ENCODE data around the gene POLDIP2.
A peak's percentile ranks its signal among the peaks of the same experiment; 100 is the strongest.

The POLDIP2 gene, protein sequence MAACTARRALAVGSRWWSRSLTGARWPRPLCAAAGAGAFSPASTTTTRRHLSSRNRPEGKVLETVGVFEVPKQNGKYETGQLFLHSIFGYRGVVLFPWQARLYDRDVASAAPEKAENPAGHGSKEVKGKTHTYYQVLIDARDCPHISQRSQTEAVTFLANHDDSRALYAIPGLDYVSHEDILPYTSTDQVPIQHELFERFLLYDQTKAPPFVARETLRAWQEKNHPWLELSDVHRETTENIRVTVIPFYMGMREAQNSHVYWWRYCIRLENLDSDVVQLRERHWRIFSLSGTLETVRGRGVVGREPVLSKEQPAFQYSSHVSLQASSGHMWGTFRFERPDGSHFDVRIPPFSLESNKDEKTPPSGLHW

DNA sequence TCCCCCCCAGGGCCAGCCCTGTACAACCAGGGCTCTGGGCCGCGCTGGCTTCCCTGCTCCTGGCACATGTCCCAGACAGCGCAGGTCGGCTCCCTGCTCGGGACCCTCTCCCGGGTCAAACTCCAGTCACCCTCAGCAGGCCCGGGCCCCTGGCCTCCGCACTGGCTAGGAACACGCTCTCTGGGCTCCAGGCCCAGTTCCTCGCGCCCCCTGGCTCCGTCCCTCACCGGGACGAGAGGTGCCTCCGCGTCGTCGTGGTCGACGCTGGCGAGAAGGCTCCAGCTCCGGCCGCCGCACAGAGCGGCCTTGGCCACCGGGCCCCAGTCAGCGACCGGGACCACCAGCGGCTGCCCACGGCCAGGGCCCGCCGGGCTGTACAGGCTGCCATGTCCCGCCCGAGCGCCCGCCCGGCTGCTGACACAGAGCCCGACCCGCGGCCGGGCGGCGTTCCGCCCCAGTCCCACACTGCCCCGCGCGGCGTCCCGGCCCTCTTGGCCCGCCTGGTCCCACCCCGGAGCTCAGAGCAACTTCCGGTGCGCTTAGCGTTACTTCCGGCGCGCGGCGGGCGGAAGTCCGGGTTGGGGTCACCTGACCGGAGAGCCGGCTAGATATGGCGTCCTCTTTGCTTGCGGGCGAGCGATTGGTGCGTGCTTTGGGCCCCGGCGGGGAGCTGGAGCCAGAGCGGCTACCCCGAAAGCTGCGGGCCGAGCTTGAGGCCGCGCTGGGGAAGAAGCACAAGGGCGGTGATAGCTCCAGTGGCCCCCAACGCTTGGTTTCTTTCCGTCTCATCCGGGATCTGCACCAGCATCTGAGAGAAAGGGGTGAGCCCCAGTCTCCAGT, at the start of gene POLDIP2:
TSS of gene POLDIP2 (minus strand) at position 467 of the 840 bp plus-strand sequence. CDS start at position 388, 79 bp downstream.
- H3K27ac Mint-ChIP-seq, result peak within 1 kb of the TSS; percentile 70 to 84 (median 74)
- H3K4me3 Mint-ChIP-seq, result peak within 1 kb of the TSS; percentile 92 to 97 (median 93)
- no peaks in the 10 kb centered on the region for H3K9me3 Mint-ChIP-seq
- H3K36me3 Mint-ChIP-seq (ENCODE audit: low read depth), result peaks cover 51% of the 10 kb centered on the region
- H3K27me3 Mint-ChIP-seq (ENCODE audit: low read depth), result no peaks in the 10 kb centered on the region
- TF ChIP-seq, protein P1, sequence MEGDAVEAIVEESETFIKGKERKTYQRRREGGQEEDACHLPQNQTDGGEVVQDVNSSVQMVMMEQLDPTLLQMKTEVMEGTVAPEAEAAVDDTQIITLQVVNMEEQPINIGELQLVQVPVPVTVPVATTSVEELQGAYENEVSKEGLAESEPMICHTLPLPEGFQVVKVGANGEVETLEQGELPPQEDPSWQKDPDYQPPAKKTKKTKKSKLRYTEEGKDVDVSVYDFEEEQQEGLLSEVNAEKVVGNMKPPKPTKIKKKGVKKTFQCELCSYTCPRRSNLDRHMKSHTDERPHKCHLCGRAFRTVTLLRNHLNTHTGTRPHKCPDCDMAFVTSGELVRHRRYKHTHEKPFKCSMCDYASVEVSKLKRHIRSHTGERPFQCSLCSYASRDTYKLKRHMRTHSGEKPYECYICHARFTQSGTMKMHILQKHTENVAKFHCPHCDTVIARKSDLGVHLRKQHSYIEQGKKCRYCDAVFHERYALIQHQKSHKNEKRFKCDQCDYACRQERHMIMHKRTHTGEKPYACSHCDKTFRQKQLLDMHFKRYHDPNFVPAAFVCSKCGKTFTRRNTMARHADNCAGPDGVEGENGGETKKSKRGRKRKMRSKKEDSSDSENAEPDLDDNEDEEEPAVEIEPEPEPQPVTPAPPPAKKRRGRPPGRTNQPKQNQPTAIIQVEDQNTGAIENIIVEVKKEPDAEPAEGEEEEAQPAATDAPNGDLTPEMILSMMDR (IDR thresholded peaks at IDR 0.05; ENCODE audit: unreplicated experiment in 3 of 3), result no peak
- H3K4me1 Mint-ChIP-seq, result peaks cover 25% of the 10 kb centered on the region

DNA sequence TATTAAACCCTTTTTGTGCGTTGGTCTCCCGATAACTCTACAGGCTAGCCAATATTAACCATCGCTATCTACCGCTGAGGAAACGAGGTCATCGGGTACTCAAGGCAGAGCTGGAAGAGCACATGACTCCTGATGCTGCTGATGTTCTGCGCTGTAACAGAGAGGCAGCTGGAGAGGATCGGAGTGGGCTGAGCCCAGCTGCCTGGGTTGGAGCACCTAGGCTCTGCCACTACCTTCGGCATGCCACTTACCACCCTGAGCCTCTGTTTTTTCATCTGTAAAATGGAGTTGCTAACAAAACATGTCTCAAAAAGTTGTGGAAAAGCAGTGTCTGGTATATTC, 49.1 kb upstream of the POLDIP2 start:
- Mint-ChIP-seq H3K4me3 (peak overlapping the region; percentile 83 to 87 (median 85)), H3K36me3 (ENCODE audit: low read depth) (peaks cover 11% of the 10 kb centered on the region), H3K27ac (peak overlapping the region in 1 of 3 experiments; percentile 54), H3K27me3 (ENCODE audit: low read depth) (peaks cover 8% of the 10 kb centered on the region), H3K4me1 (peaks cover 5% of the 10 kb centered on the region), H3K9me3 (no peaks in the 10 kb centered on the region)
- TF ChIP-seq, protein P1 (IDR thresholded peaks at IDR 0.05; ENCODE audit: unreplicated experiment in 3 of 3), result no peak

DNA sequence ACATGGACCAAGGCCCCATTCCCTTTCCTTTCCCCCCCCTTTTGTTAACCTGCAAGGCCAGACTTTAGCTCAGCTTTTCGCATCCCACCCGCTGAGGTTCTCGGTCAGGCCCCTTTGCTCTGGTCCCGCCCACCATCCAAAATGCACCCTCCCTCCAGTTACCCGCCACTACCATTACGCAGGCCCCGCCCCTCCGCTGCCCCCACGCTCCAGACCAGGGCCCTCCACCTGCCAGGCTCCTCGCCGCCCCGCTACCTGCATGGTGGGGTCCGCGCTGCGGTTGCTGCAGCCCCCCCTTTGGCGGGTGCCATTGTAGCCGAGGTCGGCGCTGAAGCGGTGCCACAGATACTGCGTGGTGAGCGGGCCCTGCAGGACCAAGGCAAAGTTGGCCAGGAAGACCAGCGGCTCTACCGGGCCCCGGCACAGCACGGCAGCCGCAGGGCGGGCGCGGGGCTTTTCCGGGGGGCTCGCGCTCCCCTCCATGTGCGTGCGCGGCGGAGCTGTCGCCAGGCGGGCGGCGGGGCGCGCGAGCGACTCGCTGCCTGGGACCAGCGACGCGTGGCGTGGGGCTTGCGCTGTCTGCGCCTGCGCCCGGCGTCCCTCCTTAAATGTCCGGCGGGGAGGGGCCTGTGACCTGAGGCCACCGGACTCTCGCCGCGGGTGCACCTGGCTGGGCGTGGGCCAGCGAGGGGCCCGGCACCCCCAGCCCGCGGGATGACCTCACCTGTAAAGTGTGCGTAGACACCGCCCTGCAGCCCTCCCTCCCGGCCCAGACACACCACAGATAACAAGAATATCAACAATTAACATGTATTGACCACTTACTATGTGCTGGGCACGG, 48.5 kb upstream of the POLDIP2 start, which contains the start of gene SLC46A1:
TSS of gene SLC46A1 (minus strand) at position 581 of the 841 bp plus-strand sequence. CDS start at position 483, 98 bp downstream.
- H3K4me3 Mint-ChIP-seq, result peak within 1 kb of the TSS; percentile 83 to 92 (median 90)
- H3K27ac Mint-ChIP-seq, result peak within 1 kb of the TSS in 2 of 3 experiments; percentile 48 to 67
- H3K4me1 Mint-ChIP-seq, result peaks cover 5% of the 10 kb centered on the region
- TF ChIP-seq, protein P1 (IDR thresholded peaks at IDR 0.05; ENCODE audit: unreplicated experiment in 3 of 3), result no peak
- peaks cover 8% of the 10 kb centered on the region for H3K27me3 Mint-ChIP-seq (ENCODE audit: low read depth)
- H3K36me3 Mint-ChIP-seq (ENCODE audit: low read depth), result peaks cover 11% of the 10 kb centered on the region
- no peaks in the 10 kb centered on the region for H3K9me3 Mint-ChIP-seq

DNA sequence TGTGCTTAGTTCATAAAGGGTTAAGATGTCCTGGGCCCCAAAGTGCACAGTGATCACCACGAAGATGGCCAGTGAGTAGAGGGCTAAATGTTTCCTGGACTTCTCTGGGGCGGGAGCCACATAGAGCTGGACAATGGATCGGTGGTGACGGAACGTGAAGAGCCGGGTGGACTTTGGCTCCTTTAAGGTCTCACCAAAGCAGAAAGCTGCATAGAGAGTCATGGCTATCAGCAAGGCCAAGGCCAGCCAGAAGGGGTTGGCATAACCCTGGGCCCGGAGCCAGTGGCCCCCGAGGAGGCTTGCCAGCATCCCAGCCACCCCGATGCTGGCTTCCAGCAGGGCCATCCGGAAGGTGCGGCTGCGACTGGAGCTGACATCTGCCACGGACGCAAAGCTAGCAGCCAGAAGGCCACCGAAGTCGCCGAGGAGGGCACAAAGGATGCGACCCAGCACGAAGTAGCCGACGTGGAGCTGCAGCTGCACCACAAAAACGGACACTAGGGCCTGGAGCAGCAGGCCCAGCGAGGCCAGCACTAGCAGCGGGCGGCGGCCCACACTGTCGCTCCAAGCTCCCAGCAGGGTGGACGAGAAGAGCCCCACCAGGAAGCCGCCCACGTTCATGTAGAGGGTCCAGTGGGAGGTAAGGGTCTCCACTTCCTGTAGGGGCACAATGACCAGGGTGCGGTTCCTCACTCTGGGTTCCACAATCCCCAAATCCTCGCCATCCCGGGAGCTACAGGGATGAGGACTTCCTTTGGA, 47.7 kb upstream of the POLDIP2 start:
- peaks cover under 1% of the 10 kb centered on the region for H3K27me3 Mint-ChIP-seq (ENCODE audit: low read depth)
- H3K4me1 Mint-ChIP-seq, result peaks cover 5% of the 10 kb centered on the region
- TF ChIP-seq, protein P1 (IDR thresholded peaks at IDR 0.05; ENCODE audit: unreplicated experiment in 3 of 3), result no peak
- no peaks in the 10 kb centered on the region for H3K9me3 Mint-ChIP-seq
- H3K4me3 Mint-ChIP-seq, result peak overlapping the region; percentile 83 to 92 (median 90)
- H3K27ac Mint-ChIP-seq, result peak overlapping the region in 2 of 3 experiments; percentile 48 to 67
- H3K36me3 Mint-ChIP-seq (ENCODE audit: low read depth), result peaks cover 11% of the 10 kb centered on the region

DNA sequence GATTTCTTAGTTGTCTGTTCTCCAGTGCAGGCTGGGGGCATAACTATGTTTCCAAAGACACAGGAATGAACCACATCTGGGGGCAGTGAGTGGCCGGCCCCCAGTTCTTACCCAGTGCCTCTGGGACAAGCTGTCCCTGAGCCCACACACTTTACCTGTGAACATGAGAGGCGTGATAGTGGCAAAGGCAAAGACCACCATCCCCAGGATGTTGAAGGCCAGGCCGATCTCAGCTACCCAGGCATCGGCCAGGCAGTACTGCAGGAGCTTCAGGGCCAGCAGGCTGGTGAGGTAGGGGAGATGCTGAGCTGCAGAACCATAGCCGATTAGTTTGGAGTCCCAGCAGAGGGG, 47.1 kb upstream of the POLDIP2 start:
- Mint-ChIP-seq H3K27me3 (ENCODE audit: low read depth) (no peaks in the 10 kb centered on the region), H3K9me3 (no peaks in the 10 kb centered on the region), H3K4me1 (peaks cover 5% of the 10 kb centered on the region), H3K4me3 (peak overlapping the region; percentile 83 to 92 (median 90)), H3K27ac (no peak overlapping the region), H3K36me3 (ENCODE audit: low read depth) (peaks cover 11% of the 10 kb centered on the region)
- TF ChIP-seq, protein P1 (IDR thresholded peaks at IDR 0.05; ENCODE audit: unreplicated experiment in 3 of 3), result no peak

Data from nephron (organoid).